Mesenchymal stem cell (in vitro differentiated cells and primary cell): ENCODE measurements around the gene MAN1A1.

Experiments
- DNase-seq: peaks from one replicate; pipeline ENCODE4 v3.0.0-alpha.2; 2013
- H2AFZ ChIP-seq: one replicate; pipeline ENCODE4 v1.6.1; 2013; ENCODE audit warnings: low read depth, mild to moderate bottlenecking, control low read depth, inconsistent platforms, low read length, moderate library complexity
- H2AK5ac ChIP-seq: 2 replicates; pipeline ENCODE4 v1.6.1; 2013; ENCODE audit warnings: low read length, moderate library complexity, mild to moderate bottlenecking, inconsistent platforms; ENCODE audit not compliant: severe bottlenecking
- H2BK120ac ChIP-seq: one replicate; pipeline ENCODE4 v1.6.1; 2013; ENCODE audit warnings: low read depth, mild to moderate bottlenecking, inconsistent platforms, low read length, moderate library complexity
- H2BK12ac ChIP-seq, 2 experiments: one replicate each; pipeline ENCODE4 v1.6.1; 2013; ENCODE audit warnings: inconsistent platforms in 2 of 2, low read length in 2 of 2, mild to moderate bottlenecking in 2 of 2, moderate library complexity in 2 of 2, control low read depth in 1 of 2
- H2BK15ac ChIP-seq: one replicate; pipeline ENCODE4 v1.6.1; 2013; ENCODE audit warnings: mild to moderate bottlenecking, low read depth, inconsistent platforms; ENCODE audit not compliant: poor library complexity, severe bottlenecking
- H2BK5ac ChIP-seq: 2 replicates; pipeline ENCODE4 v1.6.1; 2013; ENCODE audit warnings: low read depth, mild to moderate bottlenecking, low read length, control low read depth, inconsistent platforms; ENCODE audit not compliant: poor library complexity, severe bottlenecking
- H3K14ac ChIP-seq, 2 experiments: one replicate each; pipeline ENCODE4 v1.6.1; 2013; ENCODE audit warnings: inconsistent platforms in 2 of 2, low read length in 2 of 2, control low read depth in 1 of 2, mild to moderate bottlenecking in 1 of 2, moderate library complexity in 1 of 2
- H3K18ac ChIP-seq, 2 experiments: one replicate each; pipeline ENCODE4 v1.6.1; 2013; ENCODE audit warnings: inconsistent platforms in 2 of 2, low read length in 2 of 2, control low read depth in 1 of 2, low read depth in 1 of 2, mild to moderate bottlenecking in 1 of 2
- H3K23ac ChIP-seq, 2 experiments: one replicate each; pipeline ENCODE4 v1.6.1; 2013; ENCODE audit warnings: inconsistent platforms in 2 of 2, low read length in 2 of 2, mild to moderate bottlenecking in 2 of 2, moderate library complexity in 2 of 2, control low read depth in 1 of 2
- H3K27ac ChIP-seq: 2 replicates; pipeline ENCODE4 v1.5.1; 2013; ENCODE audit warnings: mild to moderate bottlenecking, moderate library complexity, low read length, control low read depth, inconsistent platforms; ENCODE audit not compliant: poor library complexity, severe bottlenecking
- H3K27me3 ChIP-seq, 2 experiments: 2 replicates each; pipeline versions ENCODE4 v1.6.1 to v1.7.0; 2013; ENCODE audit warnings: low read length in 2 of 2, mild to moderate bottlenecking in 2 of 2, moderate library complexity in 2 of 2, control low read depth in 1 of 2, inconsistent platforms in 1 of 2; ENCODE audit not compliant: control insufficient read depth in 1 of 2, insufficient read depth in 1 of 2
- H3K36me3 ChIP-seq, 2 experiments: 2 replicates each; pipeline versions ENCODE4 v1.6.1 to v1.7.0; 2013; ENCODE audit warnings: low read length in 2 of 2, control low read depth in 1 of 2, inconsistent platforms in 1 of 2, low read depth in 1 of 2, mild to moderate bottlenecking in 1 of 2; ENCODE audit not compliant: insufficient read depth in 2 of 2, control insufficient read depth in 1 of 2
- H3K4ac ChIP-seq, 2 experiments: one replicate each; pipeline ENCODE4 v1.6.1; 2013; ENCODE audit warnings: inconsistent platforms in 2 of 2, low read length in 2 of 2, mild to moderate bottlenecking in 2 of 2, moderate library complexity in 2 of 2, control low read depth in 1 of 2, low read depth in 1 of 2
- H3K4me1 ChIP-seq: 2 replicates; pipeline ENCODE4 v1.6.1; 2013; ENCODE audit warnings: low read depth, low read length, control low read depth; ENCODE audit not compliant: control insufficient read depth, insufficient read depth
- H3K4me2 ChIP-seq: 2 replicates; pipeline ENCODE4 v1.6.1; 2013; ENCODE audit warnings: low read length, mild to moderate bottlenecking, inconsistent platforms; ENCODE audit not compliant: poor library complexity, severe bottlenecking
- H3K4me3 ChIP-seq, 2 experiments: 2 replicates each; pipeline versions ENCODE4 v1.5.1 to v1.7.0; 2013; ENCODE audit warnings: low read length in 2 of 2, mild to moderate bottlenecking in 2 of 2, control low read depth in 1 of 2, low read depth in 1 of 2; ENCODE audit not compliant: insufficient read depth in 1 of 2
- H3K79me1 ChIP-seq: replicated peaks from 2 replicates; pipeline ENCODE4 v1.6.1; 2013; ENCODE audit warnings: mild to moderate bottlenecking, control low read depth, low read length, inconsistent platforms; ENCODE audit not compliant: poor library complexity, severe bottlenecking
- H3K9ac ChIP-seq: 2 replicates; pipeline ENCODE4 v1.7.0; 2013; ENCODE audit warnings: mild to moderate bottlenecking, low read length, moderate library complexity
- H3K9me3 ChIP-seq: 2 replicates; pipeline ENCODE4 v1.7.0; 2013; ENCODE audit warnings: mild to moderate bottlenecking, low read length; ENCODE audit not compliant: control insufficient read depth
- H4K8ac ChIP-seq: one replicate; pipeline ENCODE4 v1.6.1; 2013; ENCODE audit warnings: inconsistent platforms, mild to moderate bottlenecking, low read length, moderate library complexity
- H4K91ac ChIP-seq: one replicate; pipeline ENCODE4 v1.6.1; 2013; ENCODE audit warnings: mild to moderate bottlenecking, low read length, inconsistent platforms
- WGBS: methylation state at CpG from one replicate; pipeline ENCODE4 v1.1.7; 2013; ENCODE audit warnings: mixed read lengths; 5-methylcytosine and 5-hydroxymethylcytosine counted together

MAN1A1 gene

DNA sequence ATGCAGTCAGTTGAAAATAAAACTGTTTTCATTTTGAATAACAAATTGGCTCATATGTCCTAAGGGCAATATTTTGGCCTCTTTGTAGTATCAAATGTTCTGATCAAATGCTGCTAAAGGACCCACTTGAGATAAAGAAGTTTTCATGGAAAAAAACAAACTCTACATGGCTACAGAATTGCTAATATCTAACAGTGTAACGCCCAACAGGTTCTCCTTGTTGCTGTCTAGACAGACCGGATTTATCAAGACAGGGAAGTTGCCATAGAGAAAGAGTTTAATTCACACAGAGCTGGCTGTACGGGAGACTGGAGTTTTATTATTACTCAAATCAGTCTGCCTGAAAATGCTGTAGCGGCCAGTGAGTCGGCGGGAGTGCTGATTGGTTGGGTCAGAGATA is 19.4 kb upstream of the MAN1A1 start:
- no peak for DNase-seq
- Histone ChIP-seq H2BK15ac (no peak overlapping the region), H3K14ac (no peak overlapping the region), H2AK5ac (no peak overlapping the region), H3K36me3 (peaks cover 0 to 21% of the 10 kb centered on the region in 2 experiments), H3K18ac (no peak overlapping the region), H3K9me3 (no peaks in the 10 kb centered on the region), H3K4me2 (no peak overlapping the region), H3K9ac (no peak overlapping the region), H3K4ac (no peak overlapping the region), H4K91ac (no peak overlapping the region), H2AFZ (no peak overlapping the region), H4K8ac (no peak overlapping the region), H2BK12ac (no peak overlapping the region), H3K4me1 (no peaks in the 10 kb centered on the region), H2BK120ac (no peak overlapping the region), H3K27ac (no peak overlapping the region), H3K27me3 (no peaks in the 10 kb centered on the region), H2BK5ac (no peak overlapping the region), H3K4me3 (no peak overlapping the region), H3K79me1 (no peaks in the 10 kb centered on the region), H3K23ac (no peak overlapping the region)
- WGBS, result 95% methylated on average over 6 of the region's 6 CpGs

DNA sequence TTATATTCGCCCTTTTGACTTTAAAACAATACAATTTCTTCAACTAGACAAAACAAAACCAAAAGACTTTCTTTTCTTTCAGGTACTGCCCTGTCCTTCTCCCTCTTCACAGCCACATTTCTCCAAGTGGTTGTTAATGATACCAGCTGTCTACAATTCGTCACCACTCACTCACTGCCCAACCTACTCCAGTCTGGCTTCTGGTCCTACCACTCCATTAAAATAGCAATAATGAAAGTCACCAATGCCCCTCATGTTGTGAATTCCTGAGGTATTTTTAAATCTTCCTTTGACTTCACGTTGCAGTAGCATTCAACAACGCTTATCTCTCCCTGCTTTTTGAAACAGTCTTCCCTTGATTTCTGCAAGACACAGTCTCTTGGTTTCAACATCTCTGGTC is 11.6 kb upstream of the MAN1A1 start:
- Histone ChIP-seq H3K4ac (no peak overlapping the region), H2BK12ac (no peak overlapping the region), H3K23ac (no peak overlapping the region), H3K4me1 (no peaks in the 10 kb centered on the region), H3K14ac (no peak overlapping the region), H2BK5ac (no peak overlapping the region), H3K27me3 (no peaks in the 10 kb centered on the region), H3K4me3 (no peak overlapping the region), H2BK15ac (no peak overlapping the region), H2AFZ (no peak overlapping the region), H3K79me1 (no peaks in the 10 kb centered on the region), H3K9ac (no peak overlapping the region), H2AK5ac (no peak overlapping the region), H2BK120ac (no peak overlapping the region), H4K91ac (no peak overlapping the region), H3K27ac (no peak overlapping the region), H4K8ac (no peak overlapping the region), H3K36me3 (peaks cover 0 to 12% of the 10 kb centered on the region in 2 experiments), H3K18ac (no peak overlapping the region), H3K4me2 (no peak overlapping the region), H3K9me3 (no peaks in the 10 kb centered on the region)
- 94% methylated on average over 4 of the region's 4 CpGs for WGBS
- no peak for DNase-seq

DNA sequence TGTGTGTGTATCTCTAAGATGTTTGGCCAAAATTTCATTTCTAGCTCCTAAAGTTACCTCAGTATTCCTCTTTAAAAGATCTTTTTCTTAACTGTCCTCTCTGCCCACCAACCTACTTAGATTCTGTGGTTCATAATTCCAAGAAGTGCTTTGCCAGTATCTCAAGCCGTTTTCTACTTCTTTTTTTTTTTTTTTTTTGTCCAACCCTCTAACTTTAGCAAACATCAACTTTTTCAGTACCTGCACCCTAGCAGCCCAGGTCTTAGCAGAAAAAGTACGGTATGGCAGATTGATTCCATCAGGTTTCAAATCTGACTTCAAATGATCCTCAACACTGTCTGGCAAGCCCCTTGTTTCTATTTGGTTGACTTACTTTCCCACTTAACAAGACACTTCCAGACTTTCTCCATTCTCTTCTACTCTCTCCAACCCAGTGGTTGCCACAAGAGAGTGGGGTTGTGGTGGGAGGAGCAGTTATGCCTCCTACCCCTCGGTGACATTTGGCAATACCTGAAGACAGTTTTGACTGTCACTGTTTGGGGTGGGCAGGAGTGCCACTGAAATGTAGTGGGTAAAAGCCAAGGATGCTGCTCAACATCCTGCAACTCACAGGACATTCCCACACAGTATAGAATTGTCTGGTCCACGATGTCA is 10.8 kb upstream of the MAN1A1 start:
- no peak for DNase-seq
- Histone ChIP-seq H2BK12ac (no peak overlapping the region), H4K91ac (no peak overlapping the region), H3K23ac (no peak overlapping the region), H4K8ac (no peak overlapping the region), H3K36me3 (peaks cover 0 to 8% of the 10 kb centered on the region in 2 experiments), H3K4me1 (no peaks in the 10 kb centered on the region), H3K9ac (no peak overlapping the region), H3K4me3 (no peak overlapping the region), H2BK5ac (no peak overlapping the region), H3K4me2 (no peak overlapping the region), H3K27me3 (no peaks in the 10 kb centered on the region), H3K9me3 (no peaks in the 10 kb centered on the region), H2AFZ (no peak overlapping the region), H2BK15ac (no peak overlapping the region), H3K79me1 (no peaks in the 10 kb centered on the region), H2AK5ac (no peak overlapping the region), H3K18ac (no peak overlapping the region), H3K27ac (no peak overlapping the region), H3K4ac (no peak overlapping the region), H3K14ac (no peak overlapping the region), H2BK120ac (no peak overlapping the region)
- 98% methylated on average over 4 of the region's 4 CpGs for WGBS

DNA sequence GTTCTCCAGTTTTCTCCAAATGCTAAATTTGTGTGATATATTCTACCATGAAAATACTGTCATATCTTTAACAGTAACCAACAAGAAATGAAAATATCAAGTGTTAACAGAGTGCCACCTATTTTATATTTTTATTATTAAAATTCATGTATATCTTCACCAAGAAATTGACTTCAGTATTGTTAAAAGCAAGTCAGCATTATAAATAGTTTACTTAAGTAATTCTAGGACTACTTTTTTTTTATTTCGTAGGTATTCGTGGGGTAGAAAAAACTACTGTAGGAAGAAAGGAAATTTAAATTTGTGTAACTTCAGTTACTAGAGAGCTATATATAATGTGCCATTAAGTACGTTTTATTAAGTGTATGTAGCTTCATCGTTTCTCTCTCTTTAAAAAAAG is 6.3 kb upstream of the MAN1A1 start:
- 93% methylated on average over 4 of the region's 4 CpGs for WGBS
- no peaks in the 10 kb centered on the region for H3K4me1 ChIP-seq

More for the DNA sequence above, 6.3 kb upstream of the MAN1A1 start:
- no peak overlapping the region for H4K91ac ChIP-seq
- H2BK12ac ChIP-seq, result no peak overlapping the region
- no peak overlapping the region for H2AK5ac ChIP-seq
- no peak overlapping the region for H3K4ac ChIP-seq
- no peak overlapping the region for H3K14ac ChIP-seq
- H3K36me3 ChIP-seq, result no peaks in the 10 kb centered on the region
- H3K9me3 ChIP-seq, result no peaks in the 10 kb centered on the region
- H2AFZ ChIP-seq, result no peak overlapping the region
- no peak overlapping the region for H3K9ac ChIP-seq
- H3K4me3 ChIP-seq, result no peak overlapping the region
- H3K4me2 ChIP-seq, result no peak overlapping the region
- H3K79me1 ChIP-seq, result no peaks in the 10 kb centered on the region
- H3K18ac ChIP-seq, result no peak overlapping the region
- no peak overlapping the region for H2BK5ac ChIP-seq
- no peak overlapping the region for H4K8ac ChIP-seq
- H3K23ac ChIP-seq, result no peak overlapping the region
- no peak overlapping the region for H2BK15ac ChIP-seq
- no peak overlapping the region for H2BK120ac ChIP-seq
- DNase-seq, result no peak
- H3K27ac ChIP-seq, result no peak overlapping the region
- no peaks in the 10 kb centered on the region for H3K27me3 ChIP-seq
